WERI-Rb-1 (cell line): ENCODE measurements around the gene TUG1.

ENCODE experiments used
- DNase-seq: peaks from one replicate; pipeline ENCODE4 v3.0.0-alpha.2; 2020
- H3K27ac ChIP-seq: fragments of 250-450 bp; sonication (Bioruptor Pico); 2 replicates; pipeline ENCODE4 v1.5.1; 2020; ENCODE audit warnings: mild to moderate bottlenecking, moderate library complexity
- H3K27me3 ChIP-seq: fragments of 250-450 bp; sonication (Bioruptor Pico); 2 replicates; pipeline ENCODE4 v1.5.1; 2021; ENCODE audit warnings: mild to moderate bottlenecking, low read depth, moderate library complexity; ENCODE audit not compliant: insufficient read depth, severe bottlenecking
- H3K36me3 ChIP-seq: fragments of 250-450 bp; sonication (Bioruptor Pico); 2 replicates; pipeline ENCODE4 v1.5.1; 2020; ENCODE audit warnings: mild to moderate bottlenecking, moderate library complexity
- H3K4me3 ChIP-seq: 2 replicates; pipeline ENCODE4 v1.5.1; 2011; ENCODE audit warnings: low read depth, mild to moderate bottlenecking, control low read depth, low read length
- H3K9me3 ChIP-seq: fragments of 250-450 bp; sonication (Bioruptor Pico); 2 replicates; pipeline ENCODE4 v1.5.1; 2021; ENCODE audit warnings: mild to moderate bottlenecking, moderate library complexity; ENCODE audit not compliant: severe bottlenecking
- CTCF ChIP-seq: IDR thresholded peaks from 2 replicates; pipeline ENCODE4 v1.5.1; 2011; ENCODE audit warnings: low read depth, mild to moderate bottlenecking, control low read depth, inconsistent platforms, low read length

Gene TUG1

GRCh38 chr22:30979932-30980331, 10.9 kb downstream of the TUG1 start:
- Histone ChIP-seq H3K4me3 (no peak overlapping the region), H3K27me3 (no peaks in the 10 kb centered on the region), H3K27ac (no peak overlapping the region), H3K36me3 (peaks cover 26% of the 10 kb centered on the region), H3K9me3 (peaks cover 9% of the 10 kb centered on the region)
- DNase-seq = no peak
- TF ChIP-seq CTCF = no peak

- H3K36me3 ChIP-seq = peaks cover 6% of the 10 kb centered on the region; the same call in 1 of the 2 replicates
- no peaks in the 10 kb centered on the region for H3K9me3 ChIP-seq
- no peak overlapping the region for H3K4me3 ChIP-seq
- H3K27ac ChIP-seq = no peak overlapping the region
- TF ChIP-seq CTCF = no peak
- no peaks in the 10 kb centered on the region for H3K27me3 ChIP-seq
- no peak for DNase-seq
Measured at GRCh38 chr22:30982512-30982911, 13.4 kb downstream of the TUG1 start.

- Histone ChIP-seq H3K27me3 (no peaks in the 10 kb centered on the region), H3K36me3 (no peaks in the 10 kb centered on the region), H3K9me3 (no peaks in the 10 kb centered on the region), H3K4me3 (no peak overlapping the region), H3K27ac (no peak overlapping the region)
- TF ChIP-seq CTCF = no peak
- DNase-seq = no peak
Measured at GRCh38 chr22:30984317-30984716, 15.3 kb downstream of the TUG1 start.

- Histone ChIP-seq H3K27ac (no peak overlapping the region), H3K4me3 (no peak overlapping the region), H3K9me3 (no peaks in the 10 kb centered on the region), H3K27me3 (no peaks in the 10 kb centered on the region), H3K36me3 (no peaks in the 10 kb centered on the region)
- no peak for DNase-seq
- TF ChIP-seq CTCF = no peak
Measured at GRCh38 chr22:30985561-30986208, 16.6 kb downstream of the TUG1 start.

GRCh38 chr22:30989474-30989873, 20.4 kb downstream of the TUG1 start:
- Histone ChIP-seq H3K27me3 (no peaks in the 10 kb centered on the region), H3K9me3 (no peaks in the 10 kb centered on the region), H3K36me3 (no peaks in the 10 kb centered on the region), H3K27ac (no peak overlapping the region), H3K4me3 (no peak overlapping the region)
- TF ChIP-seq CTCF = no peak
- no peak for DNase-seq

GRCh38 chr22:30990690-30991089, 21.6 kb downstream of the TUG1 start:
- H3K9me3 ChIP-seq = no peaks in the 10 kb centered on the region
- H3K4me3 ChIP-seq = no peak overlapping the region
- no peaks in the 10 kb centered on the region for H3K27me3 ChIP-seq
- H3K36me3 ChIP-seq = no peaks in the 10 kb centered on the region
- no peak for DNase-seq
- H3K27ac ChIP-seq = no peak overlapping the region
- no peak for TF ChIP-seq CTCF
